Brain microvascular endothelial cell (primary cell): Measurements from ENCODE around the gene ADGRG3.

Experiments used
- DNase-seq: peaks from one replicate; pipeline ENCODE4 v3.0.0-alpha.2; 2020
- H3K27ac ChIP-seq: fragments of 250-450 bp; sonication (Bioruptor Pico); 2 replicates; pipeline ENCODE4 v1.5.1; 2020; ENCODE audit warnings: mild to moderate bottlenecking, moderate library complexity
- H3K27me3 ChIP-seq: fragments of 250-450 bp; sonication (Bioruptor Pico); replicated peaks from 2 replicates; pipeline ENCODE4 v1.5.1; 2020; ENCODE audit warnings: mild to moderate bottlenecking
- H3K36me3 ChIP-seq: fragments of 250-450 bp; sonication (Bioruptor Pico); replicated peaks from 2 replicates; pipeline ENCODE4 v1.5.1; 2020; ENCODE audit warnings: mild to moderate bottlenecking
- H3K4me3 ChIP-seq: 2 replicates; pipeline ENCODE4 v1.5.1; 2011; ENCODE audit warnings: low read depth, mild to moderate bottlenecking, control low read depth, low read length, moderate library complexity
- in situ Hi-C: cut with HindIII; loops from 2 replicates; pipeline ENCODE4 v1.10.0; 2017; ENCODE audit warnings: low sequenced_read_pairs, low pct_ligation_motif_present
- TF ChIP-seq, protein P1 (sequence below): IDR thresholded peaks from 2 replicates; pipeline ENCODE4 v1.5.1; 2011; ENCODE audit warnings: low read depth, mild to moderate bottlenecking, moderate library complexity, low read length, control low read depth, inconsistent platforms; ENCODE audit errors: missing control alignments

Gene ADGRG3

GRCh38 chr16:57687363-57687929 lies 19.3 kb downstream of the ADGRG3 start:
- DNase-seq, result no peak
- in situ Hi-C loops, result no loop called here
- H3K27ac ChIP-seq, result no peak overlapping the region
- TF ChIP-seq, protein P1, sequence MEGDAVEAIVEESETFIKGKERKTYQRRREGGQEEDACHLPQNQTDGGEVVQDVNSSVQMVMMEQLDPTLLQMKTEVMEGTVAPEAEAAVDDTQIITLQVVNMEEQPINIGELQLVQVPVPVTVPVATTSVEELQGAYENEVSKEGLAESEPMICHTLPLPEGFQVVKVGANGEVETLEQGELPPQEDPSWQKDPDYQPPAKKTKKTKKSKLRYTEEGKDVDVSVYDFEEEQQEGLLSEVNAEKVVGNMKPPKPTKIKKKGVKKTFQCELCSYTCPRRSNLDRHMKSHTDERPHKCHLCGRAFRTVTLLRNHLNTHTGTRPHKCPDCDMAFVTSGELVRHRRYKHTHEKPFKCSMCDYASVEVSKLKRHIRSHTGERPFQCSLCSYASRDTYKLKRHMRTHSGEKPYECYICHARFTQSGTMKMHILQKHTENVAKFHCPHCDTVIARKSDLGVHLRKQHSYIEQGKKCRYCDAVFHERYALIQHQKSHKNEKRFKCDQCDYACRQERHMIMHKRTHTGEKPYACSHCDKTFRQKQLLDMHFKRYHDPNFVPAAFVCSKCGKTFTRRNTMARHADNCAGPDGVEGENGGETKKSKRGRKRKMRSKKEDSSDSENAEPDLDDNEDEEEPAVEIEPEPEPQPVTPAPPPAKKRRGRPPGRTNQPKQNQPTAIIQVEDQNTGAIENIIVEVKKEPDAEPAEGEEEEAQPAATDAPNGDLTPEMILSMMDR, result no peak
- no peak overlapping the region for H3K4me3 ChIP-seq
- H3K36me3 ChIP-seq, result no peaks in the 10 kb centered on the region
- no peaks in the 10 kb centered on the region for H3K27me3 ChIP-seq

DNA sequence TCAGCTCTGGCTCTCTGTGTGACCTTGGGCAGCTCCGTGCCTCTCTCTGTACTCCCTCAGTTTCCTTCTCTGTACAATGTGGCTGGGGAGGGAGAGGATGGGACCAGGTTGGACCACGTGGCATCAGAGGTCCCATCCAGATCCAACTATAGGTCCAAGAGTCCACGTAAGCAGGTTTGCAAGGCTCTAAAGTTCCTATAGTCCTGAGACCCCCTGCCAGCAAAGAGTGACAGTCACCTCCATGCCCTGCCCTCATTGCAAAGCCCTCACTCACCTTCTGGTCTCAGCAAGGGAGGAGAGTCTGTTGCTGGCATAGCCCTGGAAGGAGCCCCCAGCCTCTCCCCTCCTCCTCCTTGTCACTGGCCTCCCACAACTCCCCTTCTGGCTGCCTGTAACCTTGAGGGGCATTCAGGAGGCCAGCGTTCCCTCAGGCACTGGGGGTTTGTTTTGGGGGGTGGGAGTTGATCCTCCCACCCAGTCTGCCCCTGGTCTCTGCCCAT lies 20.4 kb downstream of the ADGRG3 start:
- no peak overlapping the region for H3K4me3 ChIP-seq
- TF ChIP-seq, protein P1, result no peak
- in situ Hi-C loops, result no loop called here
- no peak for DNase-seq
- H3K27ac ChIP-seq, result no peak overlapping the region
- H3K27me3 ChIP-seq, result no peaks in the 10 kb centered on the region
- no peaks in the 10 kb centered on the region for H3K36me3 ChIP-seq

- no peaks in the 10 kb centered on the region for H3K36me3 ChIP-seq
- in situ Hi-C loops, result no loop called here
- no peaks in the 10 kb centered on the region for H3K27me3 ChIP-seq
- DNase-seq, result no peak
- no peak overlapping the region for H3K4me3 ChIP-seq
- TF ChIP-seq, protein P1, result no peak
- H3K27ac ChIP-seq, result no peak overlapping the region
These were observed 21.1 kb downstream of the ADGRG3 start for GRCh38 chr16:57688987-57689761.

DNA sequence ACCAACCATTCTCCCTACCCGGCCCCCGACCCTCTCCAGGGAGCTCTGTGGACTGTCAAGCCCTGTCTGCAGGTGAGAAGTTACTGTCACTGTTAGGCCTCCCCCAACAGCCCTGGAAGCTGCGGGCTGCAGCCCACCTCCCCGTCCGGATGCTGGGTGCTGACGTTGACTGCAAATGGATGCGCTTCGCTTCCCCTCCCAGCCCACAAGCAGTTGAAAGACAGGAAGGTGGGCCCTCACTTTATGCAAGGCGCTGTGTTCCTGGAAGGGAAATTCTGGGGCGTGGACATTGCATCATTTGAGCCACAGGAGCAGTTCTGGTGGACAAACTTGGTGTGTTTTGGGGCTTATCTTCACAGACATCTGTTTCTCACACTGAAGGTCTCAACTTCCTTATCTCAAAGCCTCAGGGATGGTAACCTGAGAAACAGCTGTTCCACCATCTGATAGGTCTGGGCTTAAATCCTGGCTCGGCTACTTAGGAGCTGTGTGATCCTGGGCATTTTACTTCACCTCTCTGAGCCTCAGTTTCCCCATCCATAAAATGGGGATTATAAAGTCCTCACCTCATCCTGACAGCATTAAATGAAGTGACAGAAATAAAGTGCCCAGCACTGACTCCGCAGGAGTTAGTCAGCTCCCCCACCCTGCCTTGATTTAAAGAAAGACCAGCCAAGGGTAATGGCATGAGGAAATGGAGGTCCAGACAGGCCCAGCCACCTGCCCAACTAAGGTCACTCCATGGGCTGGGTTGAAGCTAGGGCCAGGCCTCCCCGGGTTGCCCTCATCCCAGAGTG lies 21.9 kb downstream of the ADGRG3 start:
- in situ Hi-C loops, result no loop called here
- TF ChIP-seq, protein P1, result no peak
- no peak overlapping the region for H3K4me3 ChIP-seq
- DNase-seq, result no peak
- H3K36me3 ChIP-seq, result no peaks in the 10 kb centered on the region
- no peaks in the 10 kb centered on the region for H3K27me3 ChIP-seq
- H3K27ac ChIP-seq, result no peak overlapping the region

DNA sequence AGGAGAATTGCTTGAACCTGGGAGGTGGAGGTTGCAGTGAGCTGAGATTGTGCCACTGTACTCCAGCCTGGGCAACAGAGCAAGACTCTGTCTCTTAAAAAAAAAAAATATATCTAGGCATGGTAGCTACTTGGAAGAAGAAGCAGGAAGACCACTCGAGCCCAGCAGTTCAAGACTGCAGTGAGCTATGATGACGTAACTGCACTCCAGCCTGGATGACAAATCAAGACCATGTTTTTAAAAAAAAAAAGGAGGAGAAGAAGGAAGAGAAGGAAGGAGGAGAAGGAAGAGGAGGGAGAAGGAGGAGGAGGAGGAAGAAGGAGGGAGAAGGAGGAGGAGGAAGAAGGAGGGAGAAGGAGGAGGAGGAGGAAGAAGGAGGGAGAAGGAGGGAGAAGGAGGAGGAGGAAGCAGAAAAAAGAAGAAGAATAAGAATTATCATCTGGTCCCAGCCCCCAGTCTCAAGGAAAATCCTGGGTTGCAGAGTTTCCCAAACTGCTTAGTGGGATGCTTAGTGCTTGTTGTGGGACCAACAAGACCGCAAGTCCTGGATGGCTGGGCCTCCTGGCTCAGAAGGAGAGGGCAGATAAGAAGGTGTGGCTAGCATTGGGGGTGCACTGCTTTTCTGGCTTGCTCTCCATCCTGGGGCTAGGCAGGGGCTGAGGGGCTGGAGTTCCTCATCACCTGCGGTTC lies 22.8 kb downstream of the ADGRG3 start:
- no peak overlapping the region for H3K4me3 ChIP-seq
- no peak for DNase-seq
- TF ChIP-seq, protein P1, result no peak
- H3K36me3 ChIP-seq, result no peaks in the 10 kb centered on the region
- no peaks in the 10 kb centered on the region for H3K27me3 ChIP-seq
- in situ Hi-C loops, result no loop called here
- H3K27ac ChIP-seq, result no peak overlapping the region
